GM03348 (cell line): ENCODE data around the gene ANGPTL7.
"Not testable (repeated sequence)": the region's sequence is repeated elsewhere in the genome, so short reads cannot be mapped to it uniquely, and the experiment has no call there.

Experiments used
- DNase-seq: peaks from one replicate; pipeline ENCODE4 v3.0.0; 2012; ENCODE audit warnings: low spot score

Gene ANGPTL7

GRCh38 chr1:11188858-11189451, at the start of gene ANGPTL7:
ANGPTL7 (plus strand) TSS chr1:11189355; CDS start chr1:11189580, 225 bp downstream.
- DNase-seq, result no peak

- DNase-seq, result no peak
Measured at GRCh38 chr1:11142618-11143391, 46.4 kb upstream of the ANGPTL7 start.

- no peak for DNase-seq
Measured at GRCh38 chr1:11143401-11143800, 45.8 kb upstream of the ANGPTL7 start.

GRCh38 chr1:11143907-11144306, 45.2 kb upstream of the ANGPTL7 start:
- no peak for DNase-seq

GRCh38 chr1:11144570-11145256, 44.4 kb upstream of the ANGPTL7 start:
- no peak for DNase-seq

- DNase-seq, result no peak
Measured at GRCh38 chr1:11145741-11146140, 43.4 kb upstream of the ANGPTL7 start.

- DNase-seq, result no peak
Measured at GRCh38 chr1:11147197-11147770, 41.9 kb upstream of the ANGPTL7 start.

- DNase-seq, result no peak
Measured at GRCh38 chr1:11150326-11150725, 38.8 kb upstream of the ANGPTL7 start.

GRCh38 chr1:11151114-11151513, 38.0 kb upstream of the ANGPTL7 start:
- no peak for DNase-seq

GRCh38 chr1:11151826-11152612, 37.1 kb upstream of the ANGPTL7 start:
- no peak for DNase-seq

GRCh38 chr1:11152755-11153154, 36.4 kb upstream of the ANGPTL7 start:
- DNase-seq, result no peak

GRCh38 chr1:11153184-11153583, 36.0 kb upstream of the ANGPTL7 start:
- no peak for DNase-seq

GRCh38 chr1:11156441-11156840, 32.7 kb upstream of the ANGPTL7 start:
- no peak for DNase-seq

- DNase-seq, result no peak
Measured at GRCh38 chr1:11156963-11157362, 32.2 kb upstream of the ANGPTL7 start.

GRCh38 chr1:11157394-11157793, 31.8 kb upstream of the ANGPTL7 start:
- no peak for DNase-seq

- peak; percentile 73 for DNase-seq
Measured at GRCh38 chr1:11157867-11158266, 31.3 kb upstream of the ANGPTL7 start.

- no peak for DNase-seq
Measured at GRCh38 chr1:11158291-11158690, 30.9 kb upstream of the ANGPTL7 start.

GRCh38 chr1:11158720-11159321, 30.3 kb upstream of the ANGPTL7 start:
- DNase-seq, result peak; percentile 88

GRCh38 chr1:11162752-11163151, 26.4 kb upstream of the ANGPTL7 start:
- DNase-seq, result not testable (repeated sequence)

- not testable (repeated sequence) for DNase-seq
Measured at GRCh38 chr1:11166744-11167143, 22.4 kb upstream of the ANGPTL7 start.

GRCh38 chr1:11168731-11169130, 20.4 kb upstream of the ANGPTL7 start:
- no peak for DNase-seq

GRCh38 chr1:11169202-11169601, 20.0 kb upstream of the ANGPTL7 start:
- DNase-seq, result no peak
